Sciatic nerve (tissue), 2 donors: ENCODE data around the gene IPO9. TPM values are rescaled to one million over a fixed set of nuclear protein-coding genes. Genes with fewer than 3 reads are reported as not detected.

Experiments used
- ATAC-seq: fragments of 200-7000 bp; cut with Tn5 transposase; one replicate; pipeline ENCODE4 v1.9.1; 2020; ENCODE audit warnings: mild to moderate bottlenecking, moderate library complexity
- DNase-seq: peaks from one replicate; pipeline ENCODE4 v3.0.0-alpha.2; 2020; ENCODE audit warnings: low spot score
- intact Hi-C: fragments of 100-400 bp; cut with DNase I; formaldehyde crosslinking; loops from one replicate; pipeline ENCODE4 v1.14.2; 2022
- total RNA-seq: library from RNA; stranded (reverse); fragmentation: NEBNext Ultra II Directional; extraction: Animal tissue kit (Norgen Biotek cat#: 25700); gene quantifications from one replicate; pipeline ENCODE4 v1.2.1, GENCODE V29; 2021
- donor health status: DM: no; HTN: no; CAD: no.
- donor health status: DM: no; HTN: no; CAD: no.

Gene IPO9
- total RNA-seq = 33.0 TPM

DNA sequence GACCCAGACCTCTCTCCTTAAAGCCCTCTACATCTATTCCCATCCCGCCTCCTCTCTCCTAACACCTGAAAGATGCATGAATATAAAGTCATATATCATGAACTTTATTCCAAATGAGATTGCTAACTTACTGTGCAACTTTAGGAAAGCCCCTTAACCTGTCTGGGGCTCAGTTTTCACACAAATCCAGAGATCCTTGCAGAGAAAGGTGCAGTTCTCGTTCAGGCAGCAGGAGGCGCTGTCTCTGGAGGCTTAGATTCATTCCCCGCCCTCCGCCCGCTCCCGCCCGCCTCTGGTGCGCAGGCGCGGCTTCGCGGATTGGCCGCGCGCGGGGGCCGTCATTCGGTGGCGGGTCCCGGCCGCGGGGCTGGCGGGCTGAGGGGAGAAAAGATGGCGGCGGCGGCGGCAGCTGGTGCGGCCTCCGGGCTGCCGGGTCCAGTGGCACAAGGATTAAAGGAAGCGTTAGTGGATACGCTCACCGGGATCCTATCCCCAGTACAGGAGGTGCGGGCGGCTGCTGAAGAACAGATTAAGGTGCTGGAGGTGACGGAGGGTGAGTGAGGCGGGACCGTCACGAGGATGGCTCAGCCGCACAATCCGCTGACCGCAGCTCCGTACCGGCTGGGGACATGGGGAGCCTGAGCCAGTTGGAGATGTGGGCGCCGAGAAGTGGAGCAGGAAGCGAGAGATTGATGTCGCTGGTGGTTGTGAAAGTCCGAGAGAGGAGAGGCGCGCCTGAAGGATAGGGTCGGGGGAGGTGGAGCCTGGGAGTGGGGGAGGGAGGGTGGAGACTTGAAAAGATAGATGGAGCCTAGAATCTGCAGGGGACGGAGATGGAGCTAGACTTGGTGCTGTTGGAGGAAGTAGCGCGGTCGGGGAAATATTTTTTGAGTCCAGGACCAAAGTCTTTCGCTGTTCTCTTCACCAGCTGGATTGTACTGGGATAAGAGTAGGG is at the start of gene IPO9:
Gene IPO9, plus strand, starts transcription at position 338 of the 955 bp plus-strand sequence. Its CDS starts 53 bp downstream, at position 391.
- intact Hi-C loops = no loop called here
- DNase-seq (peak; percentile 96), ATAC-seq (peak; percentile 97)

GRCh38 chr1:201779351-201779880 is 49.5 kb upstream of the IPO9 start:
- DNase-seq (no peak), ATAC-seq (no peak)
- intact Hi-C loops = no loop called here

GRCh38 chr1:201780952-201781351 is 48.0 kb upstream of the IPO9 start:
- intact Hi-C loops = no loop called here
- ATAC-seq (no peak), DNase-seq (no peak)

- no peak for DNase-seq
- intact Hi-C loops = no loop called here
- no peak for ATAC-seq
These were observed 47.5 kb upstream of the IPO9 start for GRCh38 chr1:201781437-201781836.

DNA sequence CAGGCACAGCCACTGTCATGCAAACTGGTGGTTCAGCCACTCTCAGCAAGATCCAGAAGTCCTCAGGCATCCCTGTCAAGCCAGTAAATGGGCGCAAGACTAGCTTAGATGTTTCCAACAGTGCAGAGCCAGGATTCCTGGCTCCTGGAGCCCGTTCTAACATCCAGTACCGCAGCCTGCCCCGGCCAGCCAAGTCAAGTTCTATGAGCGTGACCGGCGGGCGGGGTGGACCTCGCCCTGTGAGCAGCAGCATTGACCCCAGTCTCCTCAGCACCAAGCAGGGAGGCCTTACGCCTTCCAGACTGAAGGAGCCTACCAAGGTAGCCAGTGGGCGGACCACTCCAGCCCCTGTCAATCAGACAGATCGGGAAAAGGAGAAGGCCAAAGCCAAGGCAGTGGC is 46.6 kb upstream of the IPO9 start:
- peak; percentile 35 for ATAC-seq
- intact Hi-C loops = no loop called here
- DNase-seq = no peak

DNA sequence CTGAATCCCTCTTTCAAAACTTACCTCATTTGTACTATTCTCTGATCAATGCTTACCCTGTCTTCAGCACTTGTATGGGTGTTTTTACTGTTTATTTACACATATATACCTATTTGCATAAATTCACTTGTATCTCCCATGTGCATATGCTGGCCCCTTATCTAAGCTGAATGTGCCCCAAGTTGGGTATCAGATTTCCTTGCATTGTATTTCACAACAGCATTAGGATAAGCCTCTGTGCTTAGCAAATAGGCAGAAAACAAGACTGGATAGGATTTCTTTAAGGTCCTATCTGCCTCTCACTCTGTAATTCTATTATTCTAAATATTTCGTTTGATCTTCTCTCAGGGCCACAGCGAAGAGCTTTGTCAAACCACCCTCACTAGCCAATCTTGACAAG is 45.9 kb upstream of the IPO9 start:
- DNase-seq (no peak), ATAC-seq (no peak)
- intact Hi-C loops = no loop called here

DNA sequence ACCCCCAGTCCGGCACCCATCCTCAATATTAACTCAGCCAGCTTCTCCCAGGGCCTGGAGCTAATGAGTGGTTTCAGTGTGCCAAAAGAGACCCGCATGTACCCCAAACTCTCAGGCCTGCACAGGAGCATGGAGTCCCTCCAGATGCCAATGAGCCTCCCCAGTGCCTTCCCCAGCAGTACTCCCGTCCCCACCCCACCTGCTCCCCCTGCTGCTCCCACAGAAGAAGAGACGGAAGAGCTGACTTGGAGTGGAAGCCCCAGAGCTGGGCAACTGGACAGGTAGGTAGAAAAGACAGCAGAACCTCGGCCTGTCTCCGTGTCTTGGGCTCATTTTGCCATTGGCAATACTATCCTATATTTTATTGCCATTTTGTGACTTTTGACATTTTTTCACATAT is 45.4 kb upstream of the IPO9 start:
- intact Hi-C loops = no loop called here
- ATAC-seq = no peak
- no peak for DNase-seq

GRCh38 chr1:201785291-201785690 is 43.7 kb upstream of the IPO9 start:
- intact Hi-C loops = no loop called here
- ATAC-seq (no peak), DNase-seq (no peak)

DNA sequence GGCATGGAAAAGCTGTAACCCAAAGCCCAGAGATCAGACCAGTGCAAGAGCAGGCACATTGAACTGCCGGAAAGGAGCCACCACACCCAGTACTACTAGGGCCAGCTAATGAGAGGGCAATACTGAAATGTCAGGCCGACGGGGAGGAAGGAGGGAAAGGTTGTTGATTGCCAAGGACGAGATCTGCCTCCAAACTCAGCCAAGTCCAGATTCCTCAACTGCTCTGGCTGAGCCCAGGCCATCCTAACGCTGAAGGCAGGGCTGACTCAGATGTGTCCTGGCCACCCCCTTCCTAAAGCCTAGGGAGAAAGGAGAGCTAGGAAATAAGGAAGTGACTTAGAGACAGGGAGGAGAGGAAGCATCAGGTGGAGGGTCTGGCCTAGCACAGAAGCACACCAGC is 42.1 kb upstream of the IPO9 start:
- peak; percentile 58 for ATAC-seq
- DNase-seq = no peak
- intact Hi-C loops = no loop called here

DNA sequence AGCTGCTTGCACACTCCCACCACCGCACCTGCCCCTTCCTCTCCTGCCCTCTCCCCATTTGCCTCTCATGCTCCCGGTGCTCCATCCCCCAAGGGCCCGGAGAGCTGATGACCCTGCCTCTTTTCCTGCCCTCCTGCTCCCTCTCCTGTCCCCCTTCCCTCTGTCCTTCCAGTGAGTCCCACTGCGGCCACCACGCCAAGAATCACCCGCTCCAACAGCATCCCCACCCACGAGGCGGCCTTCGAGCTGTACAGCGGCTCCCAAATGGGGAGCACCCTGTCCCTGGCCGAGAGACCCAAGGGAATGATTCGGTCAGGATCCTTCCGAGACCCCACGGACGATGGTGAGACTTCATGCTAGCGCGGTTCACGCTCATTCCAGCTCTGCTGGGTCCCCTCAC is 40.7 kb upstream of the IPO9 start:
- DNase-seq = no peak
- intact Hi-C loops = no loop called here
- ATAC-seq = no peak

GRCh38 chr1:201789245-201789644 is 39.7 kb upstream of the IPO9 start:
- no peak for ATAC-seq
- intact Hi-C loops = no loop called here
- DNase-seq = no peak

DNA sequence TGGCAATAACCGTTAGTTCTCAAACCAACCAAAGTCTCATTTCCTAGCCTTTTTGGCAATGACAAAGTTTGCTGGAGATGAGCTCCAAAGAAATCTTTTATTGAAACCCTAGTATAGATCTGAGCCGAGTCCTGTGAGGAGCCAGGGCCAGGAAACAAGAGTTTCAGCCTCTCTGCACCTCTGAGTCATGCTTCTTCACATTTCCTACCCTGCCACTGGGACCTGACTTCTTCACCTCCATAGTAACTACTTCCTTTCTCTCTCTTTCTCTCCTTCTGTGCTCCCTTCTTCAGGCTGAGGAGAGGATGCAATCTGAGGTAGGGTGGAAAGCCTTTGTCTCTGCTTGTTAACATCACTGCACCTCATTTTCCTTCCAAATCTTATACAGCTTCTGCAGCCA is 38.7 kb upstream of the IPO9 start:
- ATAC-seq (peak; percentile 70), DNase-seq (no peak)
- intact Hi-C loops = loop anchor here (5.0 kb wide), 2 partner anchors 78 to 228 kb away; no protein-coding TSS in a partner anchor

- peak; percentile 53 for ATAC-seq
- no peak for DNase-seq
- intact Hi-C loops = loop anchor here (5.0 kb wide), 2 partner anchors 79 to 229 kb away; no protein-coding TSS in a partner anchor
These were observed 37.7 kb upstream of the IPO9 start for GRCh38 chr1:201791051-201791778.

DNA sequence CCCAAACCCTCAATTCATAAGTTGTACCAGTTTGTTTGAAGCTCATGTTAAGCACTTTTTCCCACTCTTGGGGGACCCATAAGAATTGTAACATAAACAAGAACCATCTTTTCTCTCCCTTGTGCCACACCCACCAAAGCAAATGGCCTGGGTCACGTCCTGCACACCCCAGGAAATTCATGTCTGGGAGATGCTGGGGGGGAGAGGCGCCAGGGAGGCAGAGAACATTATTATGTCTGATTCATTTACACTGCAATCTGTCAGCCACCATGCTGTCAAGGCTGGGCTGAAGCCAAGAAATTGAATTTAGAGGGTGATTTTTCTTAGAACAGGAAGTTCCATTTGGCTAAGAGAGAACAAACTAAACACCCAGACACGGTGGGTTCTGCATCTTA is 37.2 kb upstream of the IPO9 start:
- DNase-seq (no peak), ATAC-seq (peak; percentile 20)
- intact Hi-C loops = loop anchor here (5.0 kb wide), 2 partner anchors 79 to 229 kb away; no protein-coding TSS in a partner anchor

- intact Hi-C loops = loop anchor here (5.0 kb wide), 2 partner anchors 80 to 230 kb away; no protein-coding TSS in a partner anchor
- DNase-seq (peak; percentile 85), ATAC-seq (peak; percentile 84)
These were observed 36.2 kb upstream of the IPO9 start for GRCh38 chr1:201792534-201793305.

- DNase-seq (no peak), ATAC-seq (no peak)
- intact Hi-C loops = loop anchor here (5.0 kb wide), 2 partner anchors 81 to 231 kb away; no protein-coding TSS in a partner anchor
These were observed 35.5 kb upstream of the IPO9 start for GRCh38 chr1:201793306-201793925.

GRCh38 chr1:201795066-201795465 is 33.9 kb upstream of the IPO9 start:
- no peak for DNase-seq
- ATAC-seq = no peak
- intact Hi-C loops = loop anchor here (5.0 kb wide), 1 partner anchor 1792 kb away; no protein-coding TSS in a partner anchor

DNA sequence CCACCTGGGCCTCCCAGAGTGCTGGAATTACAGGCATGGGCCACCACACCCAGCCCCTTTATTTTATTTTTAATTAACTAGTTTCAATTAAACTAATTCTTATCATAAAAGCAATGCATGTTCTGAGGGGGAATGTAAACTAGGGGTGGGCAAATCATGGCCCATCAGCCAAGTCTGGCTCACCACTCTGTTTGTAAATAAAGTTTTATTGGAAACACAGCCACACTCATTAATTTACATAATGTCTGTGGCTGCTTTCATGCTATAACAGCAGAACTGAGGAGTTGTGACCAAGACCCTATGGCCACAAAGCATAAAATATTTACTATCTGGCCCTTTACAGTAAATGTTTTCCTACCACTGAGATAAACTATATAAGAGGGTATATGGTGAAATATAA is 28.7 kb upstream of the IPO9 start:
- DNase-seq (no peak), ATAC-seq (no peak)
- intact Hi-C loops = no loop called here
